ENCODE measurements around the gene PPM1A.

The PPM1A gene

GRCh38 chr14:60248697-60249318 lies at the start of gene PPM1A:
PPM1A (plus strand) TSS chr14:60249221; CDS start chr14:60282704, 33,483 bp downstream.
- peak; percentile 95 to 96 for DNase-seq (ENCODE audit: low read depth in 2 of 2)

GRCh38 chr14:60199321-60199720 lies 49.7 kb upstream of the PPM1A start:
- DNase-seq (ENCODE audit: low read depth in 2 of 2) = no peak

DNA sequence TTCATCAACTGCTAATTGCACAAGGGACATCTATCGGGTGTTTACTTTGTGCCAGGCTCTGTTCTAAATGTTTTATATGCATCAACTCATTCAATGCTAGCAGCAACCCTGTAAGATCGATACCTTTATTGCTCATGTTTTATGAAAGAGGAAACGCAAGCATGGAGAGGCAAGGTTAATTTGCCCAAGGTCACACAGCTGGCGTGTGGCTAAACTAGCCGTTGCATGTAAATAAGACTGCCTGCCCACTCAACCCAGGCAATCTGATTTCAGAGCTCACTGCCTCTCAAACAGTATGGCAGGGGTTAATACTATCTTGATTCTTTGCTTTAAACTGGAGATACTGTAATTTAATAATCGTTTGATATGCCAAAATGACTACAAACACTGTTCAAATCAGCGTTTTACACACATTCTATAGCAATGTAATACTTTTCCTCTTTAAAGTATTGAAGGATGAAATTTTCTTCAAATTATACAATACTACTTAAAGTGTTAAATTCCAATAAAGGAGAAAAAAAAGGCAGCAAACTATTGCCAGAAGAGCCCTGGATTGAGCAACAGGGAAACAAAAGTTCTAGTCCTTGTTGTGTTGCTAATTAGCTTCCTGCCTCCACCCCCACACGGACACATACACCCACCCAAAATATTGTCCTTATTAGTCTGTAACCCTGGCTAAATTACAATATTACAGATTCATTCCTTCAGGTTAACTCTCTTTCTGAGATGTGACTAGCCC lies 44.7 kb upstream of the PPM1A start:
- DNase-seq (ENCODE audit: low read depth in 2 of 2) = no peak

DNA sequence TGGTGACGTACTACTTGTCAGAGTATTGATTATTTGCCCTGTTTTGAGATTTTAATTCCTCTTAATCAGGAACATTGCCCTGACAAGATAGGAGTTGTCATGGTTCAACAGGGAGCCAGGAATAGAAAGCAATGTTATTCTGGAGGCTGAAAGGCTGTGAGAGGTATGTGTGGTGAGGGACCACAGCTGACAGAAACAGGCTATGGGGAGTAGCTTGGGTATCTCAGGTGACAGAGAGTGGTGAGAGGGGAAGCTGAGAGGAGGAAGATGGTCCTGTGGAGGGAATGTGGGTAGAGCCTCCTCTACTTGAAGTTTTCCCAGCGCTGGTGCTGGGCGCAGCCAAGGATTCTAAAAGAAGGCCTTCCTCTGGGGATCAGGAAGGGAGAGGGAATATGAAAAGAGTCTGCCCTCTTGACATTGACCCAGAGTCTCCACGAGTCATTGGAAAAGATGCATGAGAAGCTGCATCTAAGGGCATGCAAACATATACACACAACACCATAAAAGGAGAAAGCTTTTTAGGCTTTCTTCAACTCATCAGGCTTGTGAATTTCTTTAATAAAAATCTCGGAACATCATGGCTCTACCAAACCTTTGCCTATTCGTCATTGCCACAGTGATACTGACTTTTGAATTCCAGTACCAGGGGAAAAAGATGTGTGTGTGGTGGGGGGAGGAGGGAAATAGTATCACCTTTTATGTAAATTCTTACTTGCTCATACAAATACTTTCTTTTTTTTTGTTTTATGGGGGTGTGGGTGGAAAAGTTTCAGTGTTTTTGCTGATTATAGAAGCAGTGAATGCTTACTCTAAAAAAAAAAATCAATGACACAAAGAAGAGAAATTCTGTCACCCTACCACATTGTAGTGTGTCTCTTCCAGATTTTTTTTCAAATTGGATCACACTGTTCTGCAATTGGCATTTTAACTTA lies 43.9 kb upstream of the PPM1A start:
- DNase-seq (ENCODE audit: low read depth in 2 of 2) = no peak

- DNase-seq (ENCODE audit: low read depth in 2 of 2) = no peak
Observed at GRCh38 chr14:60206249-60206670, 42.8 kb upstream of the PPM1A start.

- DNase-seq (ENCODE audit: low read depth in 2 of 2) = no peak
Observed at GRCh38 chr14:60206837-60207533, 42.0 kb upstream of the PPM1A start.

DNA sequence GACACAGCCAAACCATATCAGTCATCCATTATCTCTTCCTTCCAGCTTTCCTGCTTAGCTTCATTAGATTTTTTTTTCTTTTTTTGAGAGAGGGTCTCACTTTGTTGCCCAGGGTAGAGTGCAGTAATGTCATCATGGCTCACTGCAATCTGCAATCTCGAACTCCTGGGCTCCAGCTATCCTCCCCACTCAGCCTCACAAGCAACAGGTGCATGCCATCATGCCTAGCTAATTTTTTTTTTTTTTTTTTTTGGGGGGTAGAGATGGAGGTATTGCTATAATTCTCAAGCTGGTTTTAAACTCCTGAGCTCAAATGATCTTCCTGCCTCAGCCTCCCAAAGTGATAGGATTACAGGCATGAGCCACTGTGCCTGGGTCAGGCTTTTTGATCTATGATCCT lies 38.3 kb upstream of the PPM1A start:
- DNase-seq (ENCODE audit: low read depth in 2 of 2) = no peak

DNA sequence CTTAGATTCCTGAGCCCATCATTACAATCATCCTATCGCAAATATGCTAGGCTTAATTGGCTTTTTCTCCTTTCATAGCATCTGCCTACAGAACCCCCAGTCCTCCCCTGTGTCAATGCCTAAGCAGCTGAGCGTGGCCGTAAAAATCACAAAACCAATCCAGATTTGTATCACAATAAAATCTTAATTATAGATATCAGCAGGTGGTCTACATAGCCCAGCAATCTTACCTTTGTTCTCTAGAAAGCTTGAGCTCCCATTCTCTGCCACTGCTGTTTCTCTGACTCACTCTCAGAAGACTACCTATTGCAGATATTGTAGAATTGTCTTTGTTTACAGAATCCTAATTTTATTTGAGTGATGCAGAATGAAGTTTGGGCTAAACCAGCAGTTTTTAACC lies 37.9 kb upstream of the PPM1A start:
- DNase-seq (ENCODE audit: low read depth in 2 of 2) = no peak

GRCh38 chr14:60212503-60213371 lies 36.3 kb upstream of the PPM1A start:
- no peak for DNase-seq (ENCODE audit: low read depth in 2 of 2)

DNA sequence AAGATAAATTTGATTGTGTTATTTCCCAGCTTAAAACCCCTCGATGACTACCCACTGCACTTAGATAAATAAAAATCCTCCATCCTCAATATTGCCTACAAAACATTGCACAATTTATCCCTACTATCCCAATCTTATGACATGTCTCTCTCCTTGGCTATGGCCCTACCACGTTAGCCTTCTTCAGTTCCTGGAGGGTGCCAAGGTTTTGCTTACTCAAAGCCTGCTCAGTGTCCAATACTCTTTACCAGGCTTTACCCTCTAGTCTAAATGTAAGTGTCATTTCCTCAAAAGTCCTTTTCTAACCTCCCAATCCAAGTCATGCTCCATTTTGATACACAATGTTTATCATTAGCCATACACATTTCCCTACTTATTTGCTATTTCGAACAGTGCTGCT lies 35.0 kb upstream of the PPM1A start:
- DNase-seq (ENCODE audit: low read depth in 2 of 2) = no peak

GRCh38 chr14:60214415-60215126 lies 34.5 kb upstream of the PPM1A start:
- DNase-seq (ENCODE audit: low read depth in 2 of 2) = no peak

DNA sequence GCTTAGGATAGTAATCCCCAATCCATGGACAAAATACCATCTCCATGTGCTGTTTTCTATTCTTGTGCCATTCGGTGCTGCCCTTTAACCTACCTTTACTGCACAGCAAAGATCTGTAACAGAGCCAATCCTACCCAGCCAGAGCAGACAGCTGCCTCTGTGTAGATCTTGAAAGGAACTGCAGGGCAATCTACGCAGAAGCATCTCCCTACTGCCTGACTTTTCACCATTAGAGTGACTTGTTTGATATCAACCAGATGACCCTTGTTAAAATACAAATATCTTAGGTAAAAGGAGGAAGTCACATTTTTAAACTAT lies 33.9 kb upstream of the PPM1A start:
- DNase-seq (ENCODE audit: low read depth in 2 of 2) = no peak

GRCh38 chr14:60215520-60216420 lies 33.3 kb upstream of the PPM1A start:
- no peak for DNase-seq (ENCODE audit: low read depth in 2 of 2)

- DNase-seq (ENCODE audit: low read depth in 2 of 2) = no peak
Observed at GRCh38 chr14:60217713-60218112, 31.3 kb upstream of the PPM1A start.

GRCh38 chr14:60220084-60220483 lies 28.9 kb upstream of the PPM1A start:
- no peak for DNase-seq (ENCODE audit: low read depth in 2 of 2)

DNA sequence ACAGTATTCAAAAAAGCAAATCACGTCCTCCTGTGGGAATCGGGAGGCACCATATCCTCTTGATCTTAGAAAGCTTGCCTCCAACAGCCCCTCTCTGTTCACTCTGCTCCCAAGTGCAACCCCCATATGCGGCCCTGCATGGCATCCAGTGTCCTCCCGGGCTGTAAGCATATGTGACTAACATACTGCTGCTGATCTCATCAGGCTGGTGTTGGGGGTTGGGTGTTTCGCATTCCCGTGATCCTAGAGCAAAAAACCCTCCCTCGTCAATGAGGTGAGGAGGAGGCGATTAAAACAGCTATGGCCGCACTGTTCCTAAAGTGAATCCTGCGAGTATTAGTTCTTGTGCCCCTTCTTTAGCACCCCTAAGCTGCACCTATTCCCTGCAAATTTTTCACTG lies 28.1 kb upstream of the PPM1A start:
- DNase-seq (ENCODE audit: low read depth in 2 of 2) = no peak

DNA sequence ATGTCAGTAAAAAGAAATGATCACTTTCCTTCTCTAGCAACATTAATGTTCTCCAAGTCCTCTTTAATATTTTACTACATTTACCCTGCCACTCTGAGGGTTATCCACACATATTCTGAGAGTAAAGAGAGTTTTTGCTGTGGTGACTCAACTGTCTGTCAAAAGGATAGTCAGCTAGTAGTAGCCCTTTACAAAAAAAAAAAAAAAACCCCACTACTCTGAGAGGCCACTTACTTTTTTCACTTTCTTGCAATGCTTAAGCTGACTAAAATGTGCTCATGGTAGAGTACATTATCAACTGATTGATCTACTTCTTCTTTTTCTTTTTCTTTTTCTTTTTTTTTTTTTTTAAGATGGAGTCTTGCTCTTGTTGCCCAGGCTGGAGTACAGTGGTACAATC lies 27.6 kb upstream of the PPM1A start:
- no peak for DNase-seq (ENCODE audit: low read depth in 2 of 2)

DNA sequence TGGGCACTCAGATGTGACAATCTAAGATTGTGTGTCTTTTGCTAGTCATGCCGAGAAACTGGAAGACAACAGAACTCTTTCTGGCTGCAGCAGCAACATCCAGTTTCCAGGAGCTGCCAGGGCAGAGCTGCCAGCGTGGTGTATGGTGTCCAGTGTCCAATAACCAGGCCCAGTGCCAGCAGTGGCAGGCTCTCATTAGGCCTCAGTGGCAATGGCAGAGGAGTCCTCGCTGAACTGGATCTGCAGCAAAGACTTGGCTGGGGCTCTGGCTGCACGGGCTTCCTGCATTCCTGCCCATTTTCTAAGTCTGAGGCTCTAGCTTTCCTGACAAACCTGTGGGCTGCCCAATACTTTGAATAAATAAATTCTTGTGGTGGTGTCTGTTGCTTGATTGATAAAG lies 26.2 kb upstream of the PPM1A start:
- no peak for DNase-seq (ENCODE audit: low read depth in 2 of 2)

DNA sequence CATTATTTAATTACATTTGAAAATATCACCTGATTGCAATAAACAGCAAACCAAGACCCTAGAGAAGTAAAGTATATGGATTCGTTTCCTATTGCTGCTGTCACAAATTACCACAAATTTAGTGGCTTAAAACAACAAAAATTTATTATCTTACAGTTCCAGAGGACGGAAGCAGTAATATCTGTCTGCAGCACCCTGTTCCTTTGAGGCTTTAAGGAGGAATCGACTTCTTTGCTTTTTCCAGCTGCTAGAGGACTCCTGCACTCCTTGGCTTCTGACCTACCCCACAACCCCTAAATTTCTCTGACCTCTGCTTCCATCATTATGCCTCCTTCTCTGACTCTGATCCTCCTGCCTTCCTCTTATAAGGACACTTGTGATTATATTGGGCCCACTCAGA lies 23.8 kb upstream of the PPM1A start:
- no peak for DNase-seq (ENCODE audit: low read depth in 2 of 2)
